Activated CD8-positive, alpha-beta memory T cell treated with anti-CD3 and anti-CD28 coated beads, Interleukin-2, amount 50 U/mL, for 24 hours (primary cell): ENCODE results near the gene CAT.
"Not testable (repeated sequence)": the region's sequence is repeated elsewhere in the genome, so short reads cannot be mapped to it uniquely, and the experiment has no call there.

ENCODE experiments used
- DNase-seq: peaks from one replicate; pipeline ENCODE4 v3.0.0-alpha.2; 2020; ENCODE audit errors: extremely low read depth

Gene CAT

GRCh38 chr11:34438529-34439507 is at the start of gene CAT:
Gene CAT (plus strand): TSS chr11:34438934. CDS start chr11:34439014, 80 bp downstream.
- DNase-seq, result peak; percentile 94

- DNase-seq, result no peak
Measured at GRCh38 chr11:34394771-34395300, 43.9 kb upstream of the CAT start.

- DNase-seq, result no peak
Measured at GRCh38 chr11:34395916-34396550, 42.7 kb upstream of the CAT start.

GRCh38 chr11:34397120-34397519 is 41.6 kb upstream of the CAT start:
- no peak for DNase-seq

GRCh38 chr11:34397811-34398210 is 40.9 kb upstream of the CAT start:
- no peak for DNase-seq

- no peak for DNase-seq
Measured at GRCh38 chr11:34403431-34403830, 35.3 kb upstream of the CAT start.

GRCh38 chr11:34404280-34404679 is 34.5 kb upstream of the CAT start:
- DNase-seq, result no peak

- DNase-seq, result no peak
Measured at GRCh38 chr11:34405079-34405858, 33.5 kb upstream of the CAT start.

GRCh38 chr11:34406413-34406812 is 32.3 kb upstream of the CAT start:
- no peak for DNase-seq

- no peak for DNase-seq
Measured at GRCh38 chr11:34407121-34407813, 31.5 kb upstream of the CAT start.

GRCh38 chr11:34408580-34409172 is 30.1 kb upstream of the CAT start:
- no peak for DNase-seq

GRCh38 chr11:34411111-34411510 is 27.6 kb upstream of the CAT start:
- no peak for DNase-seq

- DNase-seq, result no peak
Measured at GRCh38 chr11:34411791-34412190, 26.9 kb upstream of the CAT start.

- no peak for DNase-seq
Measured at GRCh38 chr11:34413263-34413662, 25.5 kb upstream of the CAT start.

GRCh38 chr11:34415538-34415937 is 23.2 kb upstream of the CAT start:
- no peak for DNase-seq

GRCh38 chr11:34416088-34416487 is 22.6 kb upstream of the CAT start:
- no peak for DNase-seq

GRCh38 chr11:34416766-34417165 is 22.0 kb upstream of the CAT start:
- no peak for DNase-seq

- DNase-seq, result no peak
Measured at GRCh38 chr11:34417202-34417601, 21.5 kb upstream of the CAT start.

- DNase-seq, result no peak
Measured at GRCh38 chr11:34419158-34419557, 19.6 kb upstream of the CAT start.

GRCh38 chr11:34423300-34423699 is 15.4 kb upstream of the CAT start:
- DNase-seq, result no peak

GRCh38 chr11:34424826-34425225 is 13.9 kb upstream of the CAT start:
- not testable (repeated sequence) for DNase-seq
